Stimulated activated CD4-positive, alpha-beta T cell treated with anti-CD3 and anti-CD28 coated beads, Interleukin-1b, Interleukin-23, amount 100 ng/mL, for 1 hour (primary cell): ENCODE data around the gene POLR2H.
A peak's percentile ranks its signal among the peaks of the same experiment; 100 is the strongest.
"Not testable (repeated sequence)": the region's sequence is repeated elsewhere in the genome, so short reads cannot be mapped to it uniquely, and the experiment has no call there.

Experiments used
- DNase-seq, 2 donors: peaks; one replicate each; pipeline ENCODE4 v3.0.0-alpha.2; 2020; ENCODE audit warnings: low read depth in 2 of 2

POLR2H gene

GRCh38 chr3:184335661-184336546 lies 25.6 kb upstream of the POLR2H start:
- DNase-seq: peak; percentile 62 to 84

- DNase-seq: no peak
These were observed 24.7 kb upstream of the POLR2H start for GRCh38 chr3:184336547-184337398.

- DNase-seq: no peak
These were observed 24.2 kb upstream of the POLR2H start, which contains the start of gene FAM131A for GRCh38 chr3:184337399-184337714. Gene FAM131A (plus strand): TSS chr3:184337600. CDS start chr3:184337631, 31 bp downstream.

- DNase-seq: no peak
These were observed 23.5 kb upstream of the POLR2H start for GRCh38 chr3:184337981-184338380.

GRCh38 chr3:184338511-184338945 lies 23.0 kb upstream of the POLR2H start:
- no peak for DNase-seq

- no peak for DNase-seq
These were observed 22.5 kb upstream of the POLR2H start for GRCh38 chr3:184339001-184339400.

GRCh38 chr3:184339451-184340135 lies 21.9 kb upstream of the POLR2H start:
- DNase-seq: not testable (repeated sequence)

- DNase-seq: no peak
These were observed 19.6 kb upstream of the POLR2H start for GRCh38 chr3:184341925-184342324.

GRCh38 chr3:184343200-184343876 lies 18.2 kb upstream of the POLR2H start:
- DNase-seq: no peak

- DNase-seq: no peak
These were observed 16.8 kb upstream of the POLR2H start for GRCh38 chr3:184344579-184345316.

- no peak for DNase-seq
These were observed 16.0 kb upstream of the POLR2H start for GRCh38 chr3:184345317-184346144.

GRCh38 chr3:184346480-184347190 lies 14.9 kb upstream of the POLR2H start:
- DNase-seq: no peak

GRCh38 chr3:184347321-184348056 lies 14.0 kb upstream of the POLR2H start:
- DNase-seq: no peak

GRCh38 chr3:184348057-184348382 lies 13.5 kb upstream of the POLR2H start:
- no peak for DNase-seq

GRCh38 chr3:184349563-184350470 lies 11.7 kb upstream of the POLR2H start:
- no peak for DNase-seq

- no peak for DNase-seq
These were observed 10.9 kb upstream of the POLR2H start for GRCh38 chr3:184350618-184351017.

- DNase-seq: no peak
These were observed 9.9 kb upstream of the POLR2H start for GRCh38 chr3:184351511-184352148.
